Activated CD8-positive, alpha-beta memory T cell treated with anti-CD3 and anti-CD28 coated beads for 1 hour (primary cell): Measurements from ENCODE around the gene NRROS.
A peak's percentile ranks its signal among the peaks of the same experiment; 100 is the strongest.
"Not testable (repeated sequence)": the region's sequence is repeated elsewhere in the genome, so short reads cannot be mapped to it uniquely, and the experiment has no call there.

Experiments
- DNase-seq, 2 donors: peaks; one replicate each; pipeline ENCODE4 v3.0.0-alpha.2; 2020; ENCODE audit warnings: low read depth in 1 of 2; ENCODE audit errors: extremely low read depth in 1 of 2

NRROS gene

GRCh38 chr3:196639483-196640296, at the start of gene NRROS:
TSS of gene NRROS (plus strand) at chr3:196639694. CDS start at chr3:196654540, 14,846 bp downstream.
- DNase-seq = peak in 1 of 2 donors; percentile 37

GRCh38 chr3:196590279-196590678, 49.2 kb upstream of the NRROS start:
- no peak for DNase-seq

GRCh38 chr3:196596355-196596754, 43.1 kb upstream of the NRROS start:
- no peak for DNase-seq

GRCh38 chr3:196597971-196598733, 41.3 kb upstream of the NRROS start:
- peak in 1 of 2 donors; percentile 5 for DNase-seq

GRCh38 chr3:196599734-196600128, 39.8 kb upstream of the NRROS start:
- no peak for DNase-seq

GRCh38 chr3:196600359-196600758, 39.1 kb upstream of the NRROS start:
- DNase-seq = no peak

- DNase-seq = no peak
These were observed 36.8 kb upstream of the NRROS start for GRCh38 chr3:196602673-196603072.

GRCh38 chr3:196603683-196604082, 35.8 kb upstream of the NRROS start:
- DNase-seq = no peak

- peak; percentile 22 to 29 for DNase-seq
These were observed 34.9 kb upstream of the NRROS start for GRCh38 chr3:196604548-196604947.

GRCh38 chr3:196608693-196609092, 30.8 kb upstream of the NRROS start:
- no peak for DNase-seq

GRCh38 chr3:196609343-196609775, 30.1 kb upstream of the NRROS start:
- DNase-seq = peak; percentile 92 to 93

GRCh38 chr3:196609805-196610515, 29.5 kb upstream of the NRROS start:
- DNase-seq = no peak

GRCh38 chr3:196611761-196612483, 27.6 kb upstream of the NRROS start:
- DNase-seq = no peak

- not testable (repeated sequence) for DNase-seq
These were observed 24.3 kb upstream of the NRROS start for GRCh38 chr3:196615234-196615633.

GRCh38 chr3:196617256-196617655, 22.2 kb upstream of the NRROS start:
- DNase-seq = no peak

- no peak for DNase-seq
These were observed 20.3 kb upstream of the NRROS start for GRCh38 chr3:196619223-196619622.

GRCh38 chr3:196619627-196620026, 19.9 kb upstream of the NRROS start:
- not testable (repeated sequence) for DNase-seq

GRCh38 chr3:196620161-196620604, 19.3 kb upstream of the NRROS start:
- DNase-seq = no peak

GRCh38 chr3:196620684-196621083, 18.8 kb upstream of the NRROS start:
- DNase-seq = no peak

GRCh38 chr3:196621611-196622010, 17.9 kb upstream of the NRROS start:
- DNase-seq = no peak
